Brain microvascular endothelial cell (primary cell): ENCODE measurements around the gene CARMIL1.

Source experiments
- DNase-seq: peaks from one replicate; pipeline ENCODE4 v3.0.0-alpha.2; 2020
- H3K27ac ChIP-seq: fragments of 250-450 bp; sonication (Bioruptor Pico); 2 replicates; pipeline ENCODE4 v1.5.1; 2020; ENCODE audit warnings: mild to moderate bottlenecking, moderate library complexity
- H3K27me3 ChIP-seq: fragments of 250-450 bp; sonication (Bioruptor Pico); replicated peaks from 2 replicates; pipeline ENCODE4 v1.5.1; 2020; ENCODE audit warnings: mild to moderate bottlenecking
- H3K36me3 ChIP-seq: fragments of 250-450 bp; sonication (Bioruptor Pico); replicated peaks from 2 replicates; pipeline ENCODE4 v1.5.1; 2020; ENCODE audit warnings: mild to moderate bottlenecking
- H3K4me3 ChIP-seq: 2 replicates; pipeline ENCODE4 v1.5.1; 2011; ENCODE audit warnings: low read depth, mild to moderate bottlenecking, control low read depth, low read length, moderate library complexity
- in situ Hi-C: cut with HindIII; loops from 2 replicates; pipeline ENCODE4 v1.10.0; 2017; ENCODE audit warnings: low sequenced_read_pairs, low pct_ligation_motif_present
- TF ChIP-seq, protein P1 (sequence below): IDR thresholded peaks from 2 replicates; pipeline ENCODE4 v1.5.1; 2011; ENCODE audit warnings: low read depth, mild to moderate bottlenecking, moderate library complexity, low read length, control low read depth, inconsistent platforms; ENCODE audit errors: missing control alignments

CARMIL1 gene

DNA sequence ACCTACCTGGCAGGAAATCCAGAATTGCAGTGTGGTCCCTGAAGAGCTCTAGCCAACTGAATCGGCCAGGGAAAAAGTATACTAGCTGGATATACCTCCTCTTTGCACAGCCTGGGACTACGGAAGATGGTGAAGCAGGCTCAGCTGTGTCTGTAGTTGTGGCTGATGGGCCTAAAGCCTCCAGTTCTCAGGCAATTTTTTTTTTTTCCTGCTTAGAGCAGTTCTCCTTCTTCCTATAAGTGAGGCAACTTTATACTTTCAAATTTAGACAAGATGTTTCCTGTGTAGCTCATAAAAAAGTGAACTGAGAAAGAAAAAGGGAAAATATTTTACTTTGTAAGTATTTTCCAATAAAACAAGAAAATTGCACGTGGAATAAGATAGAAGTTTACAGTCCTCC lies 172.9 kb downstream of the CARMIL1 start:
- DNase-seq, result no peak
- in situ Hi-C loops, result no loop called here
- TF ChIP-seq, protein P1, sequence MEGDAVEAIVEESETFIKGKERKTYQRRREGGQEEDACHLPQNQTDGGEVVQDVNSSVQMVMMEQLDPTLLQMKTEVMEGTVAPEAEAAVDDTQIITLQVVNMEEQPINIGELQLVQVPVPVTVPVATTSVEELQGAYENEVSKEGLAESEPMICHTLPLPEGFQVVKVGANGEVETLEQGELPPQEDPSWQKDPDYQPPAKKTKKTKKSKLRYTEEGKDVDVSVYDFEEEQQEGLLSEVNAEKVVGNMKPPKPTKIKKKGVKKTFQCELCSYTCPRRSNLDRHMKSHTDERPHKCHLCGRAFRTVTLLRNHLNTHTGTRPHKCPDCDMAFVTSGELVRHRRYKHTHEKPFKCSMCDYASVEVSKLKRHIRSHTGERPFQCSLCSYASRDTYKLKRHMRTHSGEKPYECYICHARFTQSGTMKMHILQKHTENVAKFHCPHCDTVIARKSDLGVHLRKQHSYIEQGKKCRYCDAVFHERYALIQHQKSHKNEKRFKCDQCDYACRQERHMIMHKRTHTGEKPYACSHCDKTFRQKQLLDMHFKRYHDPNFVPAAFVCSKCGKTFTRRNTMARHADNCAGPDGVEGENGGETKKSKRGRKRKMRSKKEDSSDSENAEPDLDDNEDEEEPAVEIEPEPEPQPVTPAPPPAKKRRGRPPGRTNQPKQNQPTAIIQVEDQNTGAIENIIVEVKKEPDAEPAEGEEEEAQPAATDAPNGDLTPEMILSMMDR, result no peak
- no peaks in the 10 kb centered on the region for H3K27me3 ChIP-seq
- no peak overlapping the region for H3K27ac ChIP-seq
- H3K36me3 ChIP-seq, result no peaks in the 10 kb centered on the region
- no peak overlapping the region for H3K4me3 ChIP-seq

DNA sequence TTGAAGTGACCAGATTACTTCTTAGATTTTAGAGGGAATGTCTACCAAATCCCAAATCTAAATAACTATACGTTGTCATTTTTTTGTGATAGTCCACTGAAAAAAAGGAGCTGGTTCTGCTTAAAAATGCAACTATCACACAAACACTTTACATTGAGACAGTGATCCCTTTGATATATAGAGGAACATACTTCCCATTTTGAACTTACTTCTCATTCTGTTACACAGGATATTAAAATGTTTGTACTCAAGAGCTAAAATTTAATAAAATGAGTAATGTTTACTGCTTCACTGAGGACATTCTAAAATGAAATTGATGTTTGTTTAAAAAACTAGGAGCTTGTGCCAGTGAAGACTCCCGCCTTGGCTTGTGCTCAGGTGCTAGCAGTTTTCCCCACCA lies 174.1 kb downstream of the CARMIL1 start:
- Histone ChIP-seq H3K4me3 (no peak overlapping the region), H3K27ac (no peak overlapping the region), H3K36me3 (no peaks in the 10 kb centered on the region), H3K27me3 (no peaks in the 10 kb centered on the region)
- in situ Hi-C loops, result no loop called here
- no peak for DNase-seq
- TF ChIP-seq, protein P1, result no peak

DNA sequence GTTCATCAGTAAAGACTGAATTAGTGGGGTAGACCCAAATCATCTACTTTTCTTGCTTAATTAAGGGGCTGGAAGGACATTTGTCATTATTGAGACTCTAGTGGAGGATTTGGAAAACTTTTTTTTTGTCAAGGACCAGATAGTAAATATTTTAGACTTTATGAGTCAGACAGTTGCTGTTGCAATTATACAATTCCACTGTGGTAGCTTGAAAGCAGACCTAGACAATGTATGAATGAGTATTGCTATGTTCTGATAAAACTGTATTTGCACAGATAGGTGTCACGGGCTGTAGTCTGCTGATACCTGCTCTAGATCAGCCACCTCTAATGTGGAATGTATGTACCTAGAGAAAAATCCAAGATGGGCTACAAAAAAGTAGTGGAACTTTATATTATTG lies 175.0 kb downstream of the CARMIL1 start:
- in situ Hi-C loops, result no loop called here
- Histone ChIP-seq H3K27me3 (no peaks in the 10 kb centered on the region), H3K4me3 (no peak overlapping the region), H3K27ac (no peak overlapping the region), H3K36me3 (no peaks in the 10 kb centered on the region)
- TF ChIP-seq, protein P1, result no peak
- DNase-seq, result no peak

DNA sequence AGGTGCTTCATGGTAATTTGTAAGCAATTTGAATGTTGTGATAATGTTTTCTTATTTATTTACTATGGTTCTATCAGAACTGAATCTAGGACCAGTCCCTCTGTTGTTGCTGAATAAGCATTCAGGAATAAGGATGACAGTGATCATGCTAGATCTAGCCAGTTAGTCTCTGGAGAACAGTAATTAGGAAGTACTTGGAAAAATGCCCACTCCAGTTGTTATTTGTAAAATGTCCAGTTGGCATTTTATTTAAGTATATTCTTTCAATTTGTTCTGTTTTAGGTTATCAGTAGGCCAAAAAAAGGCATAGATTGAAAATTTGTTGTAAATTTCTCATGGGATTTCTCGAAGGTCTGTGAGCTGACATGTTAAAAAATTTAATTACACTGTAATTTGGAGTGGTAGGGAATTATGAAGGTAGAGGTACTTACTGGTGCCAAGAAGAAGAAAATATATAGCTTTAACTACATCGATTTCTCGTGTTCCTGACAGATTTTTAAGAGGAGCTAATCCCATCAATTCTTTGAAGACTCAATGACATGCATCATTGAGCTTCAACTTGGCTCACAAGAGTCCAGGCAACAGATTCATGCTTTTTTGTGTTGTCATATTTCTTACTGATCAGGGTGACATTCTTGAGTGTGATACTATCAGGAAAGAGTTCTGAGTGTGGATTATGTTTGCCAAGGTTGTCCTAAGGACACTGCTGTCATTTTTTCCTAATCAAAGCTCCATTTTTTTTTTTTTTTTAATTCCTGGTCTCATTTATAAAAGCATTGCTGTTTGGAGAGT lies 177.3 kb downstream of the CARMIL1 start:
- TF ChIP-seq, protein P1, result no peak

DNA sequence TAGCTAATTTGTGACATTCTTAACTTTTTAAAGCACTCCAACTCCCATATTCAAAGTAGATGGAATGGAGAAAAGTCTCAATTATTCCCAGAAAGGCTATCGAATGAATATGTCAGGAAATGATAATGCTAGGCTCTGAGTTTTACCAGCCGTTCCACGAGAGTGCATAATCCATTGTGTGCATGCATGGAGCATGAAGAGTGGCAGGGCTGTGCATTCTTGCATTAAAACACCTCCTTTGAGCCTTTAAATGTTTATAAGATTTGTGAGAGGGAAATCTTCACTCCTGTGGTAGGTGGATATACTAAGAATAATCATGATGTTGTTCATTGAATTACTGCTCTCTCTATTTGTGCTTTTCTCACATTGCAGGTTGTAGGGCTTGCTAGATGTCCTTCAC lies 178.3 kb downstream of the CARMIL1 start:
- H3K36me3 ChIP-seq, result no peaks in the 10 kb centered on the region
- in situ Hi-C loops, result no loop called here
- DNase-seq, result no peak
- H3K27ac ChIP-seq, result no peak overlapping the region
- TF ChIP-seq, protein P1, result no peak
- no peak overlapping the region for H3K4me3 ChIP-seq
- H3K27me3 ChIP-seq, result no peaks in the 10 kb centered on the region

More for the DNA sequence above, 177.3 kb downstream of the CARMIL1 start:
- Histone ChIP-seq H3K27me3 (no peaks in the 10 kb centered on the region), H3K27ac (no peak overlapping the region), H3K36me3 (no peaks in the 10 kb centered on the region), H3K4me3 (no peak overlapping the region)
- in situ Hi-C loops, result no loop called here
- no peak for DNase-seq

DNA sequence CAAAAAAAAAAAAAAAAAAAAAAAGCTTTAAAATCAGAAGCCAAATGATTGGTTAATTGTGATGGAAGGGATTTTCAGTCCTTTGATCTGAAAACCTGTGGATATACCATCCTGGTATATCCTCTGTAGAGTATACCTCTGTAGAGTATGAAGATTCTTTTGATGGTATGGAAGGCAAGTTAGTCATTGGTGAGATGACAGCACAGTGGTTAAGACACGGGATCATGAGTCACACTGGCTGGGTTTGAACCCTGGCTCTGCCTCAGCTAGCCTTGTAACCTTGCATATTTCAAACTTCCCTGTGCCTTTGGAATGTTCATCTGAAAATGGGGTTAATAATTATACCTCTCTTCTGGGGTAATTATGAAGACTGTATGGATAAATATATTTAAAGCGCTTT lies 179.3 kb downstream of the CARMIL1 start:
- no peak overlapping the region for H3K27ac ChIP-seq
- TF ChIP-seq, protein P1, result no peak
- peak; percentile 84 for DNase-seq
- no peak overlapping the region for H3K4me3 ChIP-seq
- H3K27me3 ChIP-seq, result no peaks in the 10 kb centered on the region
- no peaks in the 10 kb centered on the region for H3K36me3 ChIP-seq
- in situ Hi-C loops, result no loop called here
